GM21390 (cell line): ENCODE results near the gene RFNG.

Source experiments
- ATAC-seq: cut with Tn5 transposase; IDR thresholded peaks from one replicate; pipeline ENCODE4 v1.9.1; 2021; ENCODE audit not compliant: unreplicated experiment

Gene RFNG

GRCh38 chr17:82078433-82078832 lies 26.8 kb upstream of the RFNG start:
- ATAC-seq: no peak

GRCh38 chr17:82077617-82078358 lies 26.2 kb upstream of the RFNG start:
- no peak for ATAC-seq

GRCh38 chr17:82076785-82077591 lies 25.4 kb upstream of the RFNG start:
- no peak for ATAC-seq

- no peak for ATAC-seq
These were observed 24.6 kb upstream of the RFNG start for GRCh38 chr17:82076018-82076784.

GRCh38 chr17:82073446-82073845 lies 21.8 kb upstream of the RFNG start:
- no peak for ATAC-seq

- no peak for ATAC-seq
These were observed 21.2 kb upstream of the RFNG start for GRCh38 chr17:82072827-82073226.

GRCh38 chr17:82070611-82071010 lies 19.0 kb upstream of the RFNG start:
- ATAC-seq: no peak

- no peak for ATAC-seq
These were observed 14.2 kb upstream of the RFNG start, which contains the start of gene DUS1L for GRCh38 chr17:82065638-82066303. Gene DUS1L (minus strand): TSS chr17:82065804. CDS start chr17:82065059, 745 bp downstream.

- ATAC-seq: no peak
These were observed 13.6 kb upstream of the RFNG start for GRCh38 chr17:82065193-82065637.

GRCh38 chr17:82064433-82065192 lies 13.0 kb upstream of the RFNG start:
- ATAC-seq: no peak

GRCh38 chr17:82063424-82064415 lies 12.1 kb upstream of the RFNG start:
- ATAC-seq: no peak

GRCh38 chr17:82062984-82063368 lies 11.4 kb upstream of the RFNG start:
- ATAC-seq: no peak

- no peak for ATAC-seq
These were observed 10.7 kb upstream of the RFNG start for GRCh38 chr17:82062076-82062983.

- ATAC-seq: no peak
These were observed 9.7 kb upstream of the RFNG start for GRCh38 chr17:82061047-82061925.

- ATAC-seq: no peak
These were observed 9.0 kb upstream of the RFNG start for GRCh38 chr17:82060614-82061013.

- no peak for ATAC-seq
These were observed 8.4 kb upstream of the RFNG start for GRCh38 chr17:82060001-82060380.
